Parathyroid adenoma (tissue), 2 donors: ENCODE measurements around the gene ALPI.

Experiments used
- H2AFZ ChIP-seq: fragments of 300-600 bp; sonication (generic); one replicate; pipeline ENCODE4 v1.7.0; 2017; ENCODE audit warnings: antibody characterized with exemption, mild to moderate bottlenecking
- H3K27ac ChIP-seq: fragments of 300-600 bp; sonication (generic); one replicate; pipeline ENCODE4 v1.7.0; 2017
- H3K27me3 ChIP-seq: fragments of 300-600 bp; sonication (generic); one replicate; pipeline ENCODE4 v1.7.0; 2017; ENCODE audit warnings: low read length; ENCODE audit not compliant: control insufficient read depth, insufficient read depth
- H3K36me3 ChIP-seq: fragments of 300-600 bp; sonication (generic); one replicate; pipeline ENCODE4 v1.7.0; 2017; ENCODE audit warnings: low read length; ENCODE audit not compliant: control insufficient read depth, insufficient read depth
- H3K4me1 ChIP-seq: fragments of 300-600 bp; sonication (generic); one replicate; pipeline ENCODE4 v1.7.0; 2017; ENCODE audit warnings: control low read depth
- H3K4me2 ChIP-seq: fragments of 300-600 bp; sonication (generic); one replicate; pipeline ENCODE4 v1.7.0; 2017; ENCODE audit warnings: low read length
- H3K4me3 ChIP-seq: fragments of 300-600 bp; sonication (generic); one replicate; pipeline ENCODE4 v1.7.0; 2017; ENCODE audit warnings: low read depth, low read length
- H3K79me2 ChIP-seq: fragments of 300-600 bp; sonication (generic); one replicate; pipeline ENCODE4 v1.7.0; 2017; ENCODE audit warnings: control low read depth
- H3K9ac ChIP-seq: fragments of 300-600 bp; sonication (generic); one replicate; pipeline ENCODE4 v1.7.0; 2017; ENCODE audit warnings: mild to moderate bottlenecking
- H3K9me3 ChIP-seq: fragments of 300-600 bp; sonication (generic); one replicate; pipeline ENCODE4 v1.7.0; 2017; ENCODE audit warnings: low read length; ENCODE audit not compliant: control insufficient read depth
- TF ChIP-seq, protein P1 (sequence below): fragments of 300-600 bp; sonication (generic); IDR thresholded peaks from one replicate; pipeline ENCODE4 v1.7.0; 2017; ENCODE audit warnings: antibody characterized with exemption, mild to moderate bottlenecking
- donor health status: primary hyperparathyroidism.

The ALPI gene

GRCh38 chr2:232418466-232419244, 37.3 kb upstream of the ALPI start:
- Histone ChIP-seq H2AFZ (peak overlapping the region; percentile 72), H3K4me1 (peaks cover 4% of the 10 kb centered on the region), H3K9ac (no peak overlapping the region), H3K4me3 (no peak overlapping the region), H3K27me3 (peaks cover 2% of the 10 kb centered on the region), H3K79me2 (no peaks in the 10 kb centered on the region), H3K36me3 (no peaks in the 10 kb centered on the region), H3K27ac (no peak overlapping the region), H3K9me3 (no peaks in the 10 kb centered on the region), H3K4me2 (peak overlapping the region; percentile 64)
- TF ChIP-seq, protein P1, sequence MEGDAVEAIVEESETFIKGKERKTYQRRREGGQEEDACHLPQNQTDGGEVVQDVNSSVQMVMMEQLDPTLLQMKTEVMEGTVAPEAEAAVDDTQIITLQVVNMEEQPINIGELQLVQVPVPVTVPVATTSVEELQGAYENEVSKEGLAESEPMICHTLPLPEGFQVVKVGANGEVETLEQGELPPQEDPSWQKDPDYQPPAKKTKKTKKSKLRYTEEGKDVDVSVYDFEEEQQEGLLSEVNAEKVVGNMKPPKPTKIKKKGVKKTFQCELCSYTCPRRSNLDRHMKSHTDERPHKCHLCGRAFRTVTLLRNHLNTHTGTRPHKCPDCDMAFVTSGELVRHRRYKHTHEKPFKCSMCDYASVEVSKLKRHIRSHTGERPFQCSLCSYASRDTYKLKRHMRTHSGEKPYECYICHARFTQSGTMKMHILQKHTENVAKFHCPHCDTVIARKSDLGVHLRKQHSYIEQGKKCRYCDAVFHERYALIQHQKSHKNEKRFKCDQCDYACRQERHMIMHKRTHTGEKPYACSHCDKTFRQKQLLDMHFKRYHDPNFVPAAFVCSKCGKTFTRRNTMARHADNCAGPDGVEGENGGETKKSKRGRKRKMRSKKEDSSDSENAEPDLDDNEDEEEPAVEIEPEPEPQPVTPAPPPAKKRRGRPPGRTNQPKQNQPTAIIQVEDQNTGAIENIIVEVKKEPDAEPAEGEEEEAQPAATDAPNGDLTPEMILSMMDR, result no peak

DNA sequence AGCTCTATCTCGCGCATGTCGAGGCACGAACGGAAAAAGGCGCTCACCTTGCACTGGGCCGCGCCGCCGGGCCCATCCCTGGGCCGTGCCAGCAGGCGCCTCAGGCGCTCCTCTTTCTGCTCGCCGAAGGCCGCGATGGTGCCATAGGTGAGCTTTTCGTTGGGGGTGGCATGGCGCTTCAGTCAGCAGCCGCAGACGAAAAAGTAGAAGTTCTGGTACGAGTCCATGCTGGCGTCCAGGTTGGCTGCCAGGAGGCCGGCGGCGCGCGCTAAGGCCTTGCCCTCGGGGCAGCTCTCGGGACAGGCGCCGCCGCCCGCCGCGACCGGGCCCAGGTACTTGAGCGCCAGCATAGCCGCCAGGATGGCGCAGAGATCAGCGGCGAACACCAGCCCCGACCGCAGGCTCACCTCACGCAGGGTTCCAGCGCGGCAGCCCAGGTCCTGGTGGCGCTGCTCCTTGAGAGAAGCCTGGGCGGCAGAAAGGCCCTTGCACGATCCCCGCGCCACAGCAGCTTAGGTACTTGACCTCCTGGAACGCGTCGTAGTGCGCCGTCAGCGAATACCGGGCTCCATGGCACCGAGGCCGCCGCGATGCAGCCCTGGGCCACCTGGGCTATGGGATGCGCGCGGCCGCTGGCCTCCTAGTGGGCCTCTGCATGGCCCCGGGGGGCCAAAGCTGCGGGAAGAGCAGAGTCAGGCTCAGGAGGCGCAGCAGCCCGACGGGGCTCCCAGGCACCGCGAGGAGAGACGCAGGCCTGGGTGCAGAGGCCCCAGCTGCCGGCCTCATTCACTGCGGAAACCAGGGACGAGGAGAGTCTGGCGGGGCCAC, 36.5 kb upstream of the ALPI start:
- H3K27ac ChIP-seq, result no peak overlapping the region
- H3K4me3 ChIP-seq, result no peak overlapping the region
- peak overlapping the region; percentile 64 for H3K4me2 ChIP-seq
- TF ChIP-seq, protein P1, result no peak
- no peaks in the 10 kb centered on the region for H3K9me3 ChIP-seq
- H3K36me3 ChIP-seq, result no peaks in the 10 kb centered on the region
- peaks cover 4% of the 10 kb centered on the region for H3K4me1 ChIP-seq
- H3K27me3 ChIP-seq, result peaks cover 2% of the 10 kb centered on the region
- no peaks in the 10 kb centered on the region for H3K79me2 ChIP-seq
- no peak overlapping the region for H3K9ac ChIP-seq
- H2AFZ ChIP-seq, result peak overlapping the region; percentile 72

GRCh38 chr2:232420073-232420454, 35.9 kb upstream of the ALPI start:
- Histone ChIP-seq H3K36me3 (no peaks in the 10 kb centered on the region), H3K27me3 (peaks cover 2% of the 10 kb centered on the region), H3K4me3 (peak overlapping the region; percentile 47), H3K4me1 (peaks cover 8% of the 10 kb centered on the region), H3K79me2 (no peaks in the 10 kb centered on the region), H3K9me3 (no peaks in the 10 kb centered on the region), H2AFZ (no peak overlapping the region), H3K27ac (no peak overlapping the region), H3K9ac (no peak overlapping the region), H3K4me2 (peak overlapping the region; percentile 93)
- TF ChIP-seq, protein P1, result no peak

GRCh38 chr2:232420463-232421188, 35.3 kb upstream of the ALPI start:
- peak overlapping the region; percentile 47 for H3K4me3 ChIP-seq

More at GRCh38 chr2:232420463-232421188, 35.3 kb upstream of the ALPI start:
- Histone ChIP-seq H2AFZ (peak overlapping the region; percentile 94), H3K4me2 (peak overlapping the region; percentile 93), H3K9me3 (no peaks in the 10 kb centered on the region), H3K36me3 (no peaks in the 10 kb centered on the region), H3K4me1 (peaks cover 11% of the 10 kb centered on the region), H3K27ac (peak overlapping the region; percentile 13), H3K79me2 (no peaks in the 10 kb centered on the region), H3K9ac (no peak overlapping the region), H3K27me3 (peaks cover 2% of the 10 kb centered on the region)
- TF ChIP-seq, protein P1, result peak; percentile 16
